Mucosa of descending colon (tissue), 3 donors: ENCODE results near the gene ARHGAP29. TPM values are rescaled to one million over a fixed set of nuclear protein-coding genes. Genes with fewer than 3 reads are reported as not detected.

Experiments used
- ATAC-seq: fragments of 200-7000 bp; cut with Tn5 transposase; one replicate; pipeline ENCODE4 v1.9.1; 2020; ENCODE audit warnings: mild to moderate bottlenecking, moderate library complexity
- DNase-seq, 3 donors: peaks; one replicate each; pipeline ENCODE4 v3.0.0-alpha.2; 2020
- H3K36me3 ChIP-seq: fragments of 200-600 bp; one replicate; pipeline ENCODE4 v1.8.0; 2021; ENCODE audit warnings: low read depth, mild to moderate bottlenecking
- H3K4me1 ChIP-seq: fragments of 200-600 bp; one replicate; pipeline ENCODE4 v1.8.0; 2021; ENCODE audit warnings: low read depth, mild to moderate bottlenecking
- H3K4me3 ChIP-seq: fragments of 200-600 bp; one replicate; pipeline ENCODE4 v1.8.0; 2021; ENCODE audit warnings: mild to moderate bottlenecking
- H3K9me3 ChIP-seq: fragments of 200-600 bp; one replicate; pipeline ENCODE4 v1.8.0; 2021; ENCODE audit warnings: mild to moderate bottlenecking
- intact Hi-C, 2 donors: fragments of 100-400 bp; cut with DNase I in 1 of 2; cut with micrococcal nuclease in 1 of 2; formaldehyde crosslinking; loops; one replicate each; pipeline versions ENCODE4 v1.11.0 to v1.11.1; 2022; cut with DNase I, micrococcal nuclease
- total RNA-seq, 3 donors: library from RNA; stranded (reverse); fragmentation: NEBNext Ultra II Directional in 2 of 3; extraction: Animal tissue kit (Norgen Biotek cat#: 25700) in 2 of 3; gene quantifications; one replicate each; pipeline versions ENCODE4 v1.2.1 to v1.2.4, GENCODE V29; 2021 to 2023
- TF ChIP-seq, protein P1 (sequence below): fragments of 200-600 bp; IDR thresholded peaks from one replicate; pipeline ENCODE4 v1.8.0; 2022; ENCODE audit warnings: antibody characterized with exemption, mild to moderate bottlenecking
- donor health status: DM: no; HTN: no; CAD: no; lungs with moderate emphysema.
- donor health status: DM: no; HTN: no; CAD: no.
- donor health status: DM: no; HTN: yes; CAD: no.

The ARHGAP29 gene
- total RNA-seq, 3 donors from 2014 or later: 2.6 to 11.9 (median 6.7) TPM

DNA sequence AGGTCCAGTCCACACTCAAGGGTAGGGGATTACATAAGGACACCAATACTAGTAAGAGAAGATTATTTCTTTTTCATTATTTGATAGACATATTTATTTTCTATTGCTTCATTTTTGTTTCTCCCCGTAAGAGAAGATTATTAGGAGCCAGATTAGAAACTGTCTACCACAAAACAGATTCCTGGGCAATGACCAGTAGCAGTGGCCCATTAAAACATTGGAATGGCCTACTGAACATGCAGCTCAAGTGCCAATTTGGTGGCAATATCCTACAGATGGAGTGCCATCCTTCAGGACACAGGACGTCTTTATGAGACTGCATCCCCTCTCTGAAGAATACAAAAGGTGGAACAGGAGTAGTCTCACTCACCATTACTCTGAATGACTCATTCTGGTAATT is 34.0 kb upstream of the ARHGAP29 start:
- DNase-seq: no peak
- Histone ChIP-seq H3K36me3 (no peaks in the 10 kb centered on the region), H3K4me1 (no peaks in the 10 kb centered on the region), H3K9me3 (no peaks in the 10 kb centered on the region), H3K4me3 (no peak overlapping the region)
- no peak for ATAC-seq
- TF ChIP-seq, protein P1, sequence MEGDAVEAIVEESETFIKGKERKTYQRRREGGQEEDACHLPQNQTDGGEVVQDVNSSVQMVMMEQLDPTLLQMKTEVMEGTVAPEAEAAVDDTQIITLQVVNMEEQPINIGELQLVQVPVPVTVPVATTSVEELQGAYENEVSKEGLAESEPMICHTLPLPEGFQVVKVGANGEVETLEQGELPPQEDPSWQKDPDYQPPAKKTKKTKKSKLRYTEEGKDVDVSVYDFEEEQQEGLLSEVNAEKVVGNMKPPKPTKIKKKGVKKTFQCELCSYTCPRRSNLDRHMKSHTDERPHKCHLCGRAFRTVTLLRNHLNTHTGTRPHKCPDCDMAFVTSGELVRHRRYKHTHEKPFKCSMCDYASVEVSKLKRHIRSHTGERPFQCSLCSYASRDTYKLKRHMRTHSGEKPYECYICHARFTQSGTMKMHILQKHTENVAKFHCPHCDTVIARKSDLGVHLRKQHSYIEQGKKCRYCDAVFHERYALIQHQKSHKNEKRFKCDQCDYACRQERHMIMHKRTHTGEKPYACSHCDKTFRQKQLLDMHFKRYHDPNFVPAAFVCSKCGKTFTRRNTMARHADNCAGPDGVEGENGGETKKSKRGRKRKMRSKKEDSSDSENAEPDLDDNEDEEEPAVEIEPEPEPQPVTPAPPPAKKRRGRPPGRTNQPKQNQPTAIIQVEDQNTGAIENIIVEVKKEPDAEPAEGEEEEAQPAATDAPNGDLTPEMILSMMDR: no peak
- intact Hi-C loops: no loop called here

DNA sequence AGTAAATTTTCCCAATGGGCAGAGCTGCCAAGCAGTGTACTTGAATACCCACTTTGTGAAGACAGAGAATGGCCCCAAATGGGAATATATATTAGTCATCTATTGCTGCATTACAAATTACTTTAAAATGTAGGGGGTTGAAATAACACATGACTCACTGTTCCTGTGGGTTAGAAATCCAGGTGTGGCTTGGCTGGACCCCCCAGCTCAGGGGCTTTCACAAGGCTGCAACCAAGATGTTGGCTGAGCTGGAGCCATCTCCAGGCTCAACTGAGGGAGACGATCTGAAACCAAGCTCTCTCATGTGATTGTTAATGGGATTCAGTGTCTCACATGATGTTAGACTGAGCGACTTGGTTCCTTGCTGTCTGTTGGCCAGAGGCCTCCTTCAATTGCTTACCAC is 33.4 kb upstream of the ARHGAP29 start:
- DNase-seq (no peak), ATAC-seq (no peak)
- intact Hi-C loops: no loop called here
- no peaks in the 10 kb centered on the region for H3K36me3 ChIP-seq
- H3K4me1 ChIP-seq: no peaks in the 10 kb centered on the region
- no peak overlapping the region for H3K4me3 ChIP-seq
- TF ChIP-seq, protein P1: no peak
- no peaks in the 10 kb centered on the region for H3K9me3 ChIP-seq

DNA sequence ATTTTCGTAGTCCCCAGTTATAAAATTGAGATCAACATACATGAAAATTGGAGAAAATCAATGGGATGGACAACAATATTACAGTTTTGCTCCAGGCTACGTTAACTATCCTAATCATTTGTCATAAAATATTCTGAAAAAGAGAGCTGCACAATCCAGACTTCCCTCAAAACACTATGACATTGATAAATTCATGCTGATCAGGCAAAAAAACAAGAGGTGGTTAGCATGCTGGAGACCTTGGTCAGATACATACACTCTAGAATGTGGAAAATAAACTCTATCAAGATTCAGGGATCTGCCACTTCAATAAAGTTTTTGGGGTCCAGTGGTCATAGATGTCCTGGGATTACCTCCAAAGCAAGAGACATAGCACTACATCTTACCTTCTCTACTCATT is 32.5 kb upstream of the ARHGAP29 start:
- no peaks in the 10 kb centered on the region for H3K4me1 ChIP-seq
- no peaks in the 10 kb centered on the region for H3K36me3 ChIP-seq
- TF ChIP-seq, protein P1: no peak
- no peak for DNase-seq
- no peak overlapping the region for H3K4me3 ChIP-seq
- no peak for ATAC-seq
- H3K9me3 ChIP-seq: no peaks in the 10 kb centered on the region
- intact Hi-C loops: no loop called here

DNA sequence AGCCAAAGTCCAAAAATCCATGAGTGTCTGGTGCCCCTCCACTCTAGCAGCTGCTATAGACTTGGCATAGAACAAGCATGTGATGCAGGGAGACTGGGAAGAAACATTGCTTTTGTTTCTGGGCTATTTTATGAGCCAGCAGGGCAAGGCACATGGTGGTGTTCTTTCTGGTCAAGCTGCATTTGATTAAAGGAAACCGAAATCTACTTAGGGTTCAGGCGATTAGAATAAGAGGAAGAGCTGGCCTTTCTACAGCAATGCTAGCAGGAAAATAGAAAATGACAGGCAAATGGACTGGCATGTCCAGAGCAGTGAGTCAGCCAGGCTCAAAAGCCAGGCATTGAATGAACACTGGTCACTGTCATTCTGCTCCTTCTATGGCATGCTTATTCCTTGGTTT is 28.5 kb upstream of the ARHGAP29 start:
- no peak for DNase-seq
- Histone ChIP-seq H3K4me1 (no peaks in the 10 kb centered on the region), H3K9me3 (no peaks in the 10 kb centered on the region), H3K36me3 (no peaks in the 10 kb centered on the region), H3K4me3 (no peak overlapping the region)
- intact Hi-C loops: no loop called here
- ATAC-seq: no peak
- TF ChIP-seq, protein P1: no peak

DNA sequence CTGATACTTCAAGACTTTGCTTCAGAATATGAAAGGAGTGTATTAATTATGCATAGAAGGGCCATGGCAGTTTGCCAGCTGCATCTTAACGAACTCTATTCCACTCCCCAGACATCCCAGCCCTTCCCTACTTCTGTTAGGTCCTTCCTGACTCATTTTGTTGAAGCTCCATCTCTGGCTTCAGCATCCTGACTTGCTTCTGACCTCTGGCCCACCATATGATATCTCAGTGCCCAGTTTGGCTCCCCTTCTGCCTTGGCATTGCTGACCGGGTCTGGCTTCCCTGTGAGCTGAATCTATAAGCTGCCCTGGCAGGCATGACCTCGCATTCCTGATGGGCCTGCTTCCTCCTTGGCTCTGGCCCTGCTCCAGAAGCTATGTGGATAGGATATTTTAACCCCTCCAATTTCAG is 27.6 kb upstream of the ARHGAP29 start:
- H3K4me3 ChIP-seq: no peak overlapping the region
- no peak for ATAC-seq
- H3K4me1 ChIP-seq: no peaks in the 10 kb centered on the region
- TF ChIP-seq, protein P1: no peak
- intact Hi-C loops: no loop called here
- H3K9me3 ChIP-seq: no peaks in the 10 kb centered on the region
- no peaks in the 10 kb centered on the region for H3K36me3 ChIP-seq
- DNase-seq: no peak
